HG03460 (cell line): ENCODE results near the gene SLC1A6.
"Not testable (repeated sequence)": the region's sequence is repeated elsewhere in the genome, so short reads cannot be mapped to it uniquely, and the experiment has no call there.

Experiments
- ATAC-seq: cut with Tn5 transposase; IDR thresholded peaks from one replicate; pipeline ENCODE4 v1.9.1; 2021; ENCODE audit not compliant: unreplicated experiment

SLC1A6 gene

GRCh38 chr19:14959263-14959662 lies 20.4 kb downstream of the SLC1A6 start:
- no peak for ATAC-seq

- no peak for ATAC-seq
Observed at GRCh38 chr19:14957464-14957863, 22.2 kb downstream of the SLC1A6 start.

- no peak for ATAC-seq
Observed at GRCh38 chr19:14954071-14954655, 25.5 kb downstream of the SLC1A6 start.

GRCh38 chr19:14952767-14953166 lies 26.9 kb downstream of the SLC1A6 start:
- no peak for ATAC-seq

- no peak for ATAC-seq
Observed at GRCh38 chr19:14950421-14950820, 29.2 kb downstream of the SLC1A6 start.

- no peak for ATAC-seq
Observed at GRCh38 chr19:14949876-14950275, 29.8 kb downstream of the SLC1A6 start.

- not testable (repeated sequence) for ATAC-seq
Observed at GRCh38 chr19:14949413-14949812, 30.3 kb downstream of the SLC1A6 start.

GRCh38 chr19:14944456-14944855 lies 35.2 kb downstream of the SLC1A6 start:
- ATAC-seq, result no peak

- ATAC-seq, result no peak
Observed at GRCh38 chr19:14943601-14944000, 36.1 kb downstream of the SLC1A6 start.

GRCh38 chr19:14941189-14941588 lies 38.5 kb downstream of the SLC1A6 start, which contains the start of gene OR7C2:
Gene OR7C2 (plus strand): TSS chr19:14941489. CDS start chr19:14941489, 0 bp downstream.
- no peak for ATAC-seq

GRCh38 chr19:14940266-14940665 lies 39.4 kb downstream of the SLC1A6 start:
- no peak for ATAC-seq

- ATAC-seq, result no peak
Observed at GRCh38 chr19:14933506-14933905, 46.2 kb downstream of the SLC1A6 start.

GRCh38 chr19:14916848-14917247 lies 62.8 kb downstream of the SLC1A6 start:
- no peak for ATAC-seq

GRCh38 chr19:14915116-14915515 lies 64.5 kb downstream of the SLC1A6 start:
- ATAC-seq, result no peak

GRCh38 chr19:14906711-14907110 lies 73.0 kb downstream of the SLC1A6 start:
- ATAC-seq, result no peak

- no peak for ATAC-seq
Observed at GRCh38 chr19:14901675-14902260, 77.9 kb downstream of the SLC1A6 start.
